Measurements from ENCODE around the gene PCDH15. TPM values are rescaled to one million over a fixed set of nuclear protein-coding genes. Genes with fewer than 3 reads are reported as not detected.

Gene PCDH15
- total and polyA plus RNA-seq, 2 experiments from 2014 or later = 0.29 to 0.66 TPM

- DNase-seq (ENCODE audit: low spot score) (peak; percentile 76), ATAC-seq (peak; percentile 82)
- no peaks in the 10 kb centered on the region for H3F3A ChIP-seq (replicated peaks; ENCODE audit: low read depth)
- Mint-ChIP-seq H3K36me3 (ENCODE audit: low read depth) (peaks cover 11% of the 10 kb centered on the region), H3K4me1 (peaks cover 4% of the 10 kb centered on the region; the same call in 1 of the 3 replicates), H3K27ac (no peak overlapping the region; the same call in 1 of the 2 replicates), H3K27me3 (ENCODE audit: insufficient read depth, low read depth, poor library complexity) (no peaks in the 10 kb centered on the region), H3K4me3 (no peak overlapping the region), H3K9me3 (peaks cover 18% of the 10 kb centered on the region)
- no peaks in the 10 kb centered on the region for H3K4me1 ChIP-seq (ENCODE audit: insufficient read depth)
- H2AFZ ChIP-seq = no peak overlapping the region
- H3K4me3 ChIP-seq = no peak overlapping the region
- peaks cover 3% of the 10 kb centered on the region; the same call in 1 of the 2 replicates for H3K36me3 ChIP-seq (ENCODE audit: insufficient read depth)
- TF ChIP-seq JUNB (IDR thresholded peaks at IDR 0.05; ENCODE audit: unreplicated experiment) (no peak), STAT1 (IDR thresholded peaks at IDR 0.05; ENCODE audit: unreplicated experiment) (no peak), CTCF (conservative IDR thresholded peaks at IDR 0.05; ENCODE audit: low read depth in 2 of 2) (peak; percentile 9 to 26; a peak in 1 of 4 replicates), REST (IDR thresholded peaks at IDR 0.05; ENCODE audit: unreplicated experiment) (no peak), ZNF114 (CRISPR knock-in tag; IDR thresholded peaks at IDR 0.05) (no peak), EZH2phosphoT487 (IDR thresholded peaks at IDR 0.05; ENCODE audit: unreplicated experiment) (no peak), ZNF462 (CRISPR knock-in tag; IDR thresholded peaks at IDR 0.05) (0 out of 2 replicates have a peak, but pooled peaks have one; percentile 41)
- no peaks in the 10 kb centered on the region for H3K27me3 ChIP-seq (ENCODE audit: insufficient read depth)
- no peak overlapping the region for H3K4me2 ChIP-seq
- no peaks in the 10 kb centered on the region for H4K20me1 ChIP-seq (replicated peaks; ENCODE audit: insufficient read depth)
- no peak overlapping the region for H3K27ac ChIP-seq (ENCODE audit: low read depth)
- H3K9me2 ChIP-seq (ENCODE audit: insufficient read depth) = no peaks in the 10 kb centered on the region
- H3K79me2 ChIP-seq (replicated peaks; ENCODE audit: insufficient read depth) = no peaks in the 10 kb centered on the region
Observed at GRCh38 chr10:53918755-53919154, 882.3 kb downstream of the PCDH15 start.
